ENCODE measurements around the gene MAP3K9. TPM values are rescaled to one million over a fixed set of nuclear protein-coding genes. Genes with fewer than 3 reads are reported as not detected.
"Not testable (repeated sequence)": the region's sequence is repeated elsewhere in the genome, so short reads cannot be mapped to it uniquely, and the experiment has no call there.

MAP3K9 gene
- total RNA-seq (2014; rRNA removed; shearing (Covaris generic)), result 12.6 TPM in 2 replicates

GRCh38 chr14:70809225-70810219, at the start of gene MAP3K9:
Gene MAP3K9, minus strand, starts transcription at chr14:70809513. Its CDS starts 342 bp downstream, at chr14:70809171.
- H3K36me3 ChIP-seq (replicated peaks; ENCODE audit: control insufficient read depth, insufficient read depth, low read length), result no peaks in the 10 kb centered on the region
- H3K27me3 ChIP-seq (ENCODE audit: control insufficient read depth, insufficient read depth, low read length), result no peaks in the 10 kb centered on the region
- peak within 1 kb of the TSS; percentile 83 for H3K4me3 ChIP-seq (ENCODE audit: insufficient read depth, low read depth, low read length)
- peak; percentile 99 for DNase-seq

DNA sequence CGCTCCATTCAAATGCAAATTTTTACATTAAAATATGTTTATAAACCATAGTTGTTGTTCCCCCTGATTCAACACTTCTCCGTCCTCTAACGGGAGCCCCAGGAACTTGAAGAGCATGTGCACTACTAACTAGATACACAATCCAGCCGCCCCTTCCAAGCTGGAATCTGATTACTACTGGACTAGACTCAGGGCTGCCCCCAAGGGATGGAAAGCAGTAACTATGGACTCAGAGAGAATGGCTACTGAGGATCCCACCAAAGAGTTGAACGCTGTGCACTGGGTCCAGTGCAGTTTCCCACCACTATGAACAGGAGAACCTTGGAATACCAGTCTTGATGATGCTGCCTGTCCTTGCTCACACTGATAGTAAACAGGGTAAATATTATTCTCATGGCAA, 49.3 kb upstream of the MAP3K9 start:
- H3K4me3 ChIP-seq (ENCODE audit: insufficient read depth, low read depth, low read length), result no peak overlapping the region
- no peak for DNase-seq
- no peaks in the 10 kb centered on the region for H3K27me3 ChIP-seq (ENCODE audit: control insufficient read depth, insufficient read depth, low read length)
- H3K36me3 ChIP-seq (replicated peaks; ENCODE audit: control insufficient read depth, insufficient read depth, low read length), result no peaks in the 10 kb centered on the region

DNA sequence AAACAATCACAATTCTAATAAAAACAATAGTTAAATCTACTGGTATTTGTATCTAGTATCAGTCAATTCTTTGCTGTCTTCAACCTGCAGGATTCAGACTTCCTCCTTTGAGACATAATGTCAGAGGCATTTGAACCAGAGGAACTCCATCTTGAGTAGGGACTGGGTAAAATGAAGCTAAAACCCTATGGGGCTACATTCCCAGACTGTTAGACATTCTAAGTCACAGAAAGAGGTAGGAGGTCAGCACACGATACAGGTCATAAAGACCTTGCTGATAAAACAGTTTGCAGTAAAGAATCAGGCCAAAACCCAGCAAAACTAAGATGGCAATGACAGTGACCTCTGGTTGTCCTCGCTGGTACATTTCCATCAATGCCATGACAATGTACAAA, 48.2 kb upstream of the MAP3K9 start:
- DNase-seq, result no peak

DNA sequence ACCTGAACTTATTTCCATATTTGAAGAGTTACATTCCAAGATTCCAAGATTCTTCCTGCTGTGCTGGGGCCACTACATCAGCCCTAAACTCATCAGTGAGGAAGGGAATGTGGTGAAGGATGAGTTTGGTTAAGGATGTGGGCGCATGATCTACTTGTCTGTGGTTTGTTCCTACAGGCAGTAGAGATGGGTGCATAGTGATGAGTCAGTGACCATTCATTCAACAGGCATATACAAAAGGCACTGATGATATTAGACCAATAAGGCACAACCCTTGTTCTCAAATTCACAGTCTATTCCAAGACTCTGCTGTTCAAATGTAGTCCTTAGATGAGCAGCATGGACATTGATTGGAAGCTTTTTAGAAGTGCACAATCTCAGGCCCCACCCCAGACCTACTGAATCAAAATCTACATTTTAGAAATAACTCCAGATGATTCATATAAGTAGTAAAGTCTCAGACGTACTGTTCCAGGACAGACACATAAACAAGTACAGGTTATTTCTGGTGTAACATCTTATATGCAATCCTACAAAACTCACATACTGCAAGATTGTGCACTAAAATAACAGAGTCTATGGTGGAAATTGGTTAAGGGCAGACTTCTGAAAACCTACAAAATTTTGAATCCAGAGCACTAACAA, 47.7 kb upstream of the MAP3K9 start:
- no peaks in the 10 kb centered on the region for H3K27me3 ChIP-seq (ENCODE audit: control insufficient read depth, insufficient read depth, low read length)
- DNase-seq, result no peak

More for the DNA sequence above, 48.2 kb upstream of the MAP3K9 start:
- Histone ChIP-seq H3K36me3 (replicated peaks; ENCODE audit: control insufficient read depth, insufficient read depth, low read length) (no peaks in the 10 kb centered on the region), H3K27me3 (ENCODE audit: control insufficient read depth, insufficient read depth, low read length) (no peaks in the 10 kb centered on the region), H3K4me3 (ENCODE audit: insufficient read depth, low read depth, low read length) (no peak overlapping the region)

GRCh38 chr14:70855486-70855885, 46.2 kb upstream of the MAP3K9 start:
- H3K4me3 ChIP-seq (ENCODE audit: insufficient read depth, low read depth, low read length), result no peak overlapping the region
- H3K36me3 ChIP-seq (replicated peaks; ENCODE audit: control insufficient read depth, insufficient read depth, low read length), result no peaks in the 10 kb centered on the region
- no peaks in the 10 kb centered on the region for H3K27me3 ChIP-seq (ENCODE audit: control insufficient read depth, insufficient read depth, low read length)
- no peak for DNase-seq

More for the DNA sequence above, 47.7 kb upstream of the MAP3K9 start:
- Histone ChIP-seq H3K4me3 (ENCODE audit: insufficient read depth, low read depth, low read length) (no peak overlapping the region), H3K36me3 (replicated peaks; ENCODE audit: control insufficient read depth, insufficient read depth, low read length) (no peaks in the 10 kb centered on the region)

GRCh38 chr14:70853658-70854057, 44.3 kb upstream of the MAP3K9 start:
- not testable (repeated sequence) for H3K4me3 ChIP-seq (ENCODE audit: insufficient read depth, low read depth, low read length); H3K36me3 ChIP-seq (replicated peaks; ENCODE audit: control insufficient read depth, insufficient read depth, low read length); DNase-seq; H3K27me3 ChIP-seq (ENCODE audit: control insufficient read depth, insufficient read depth, low read length)

DNA sequence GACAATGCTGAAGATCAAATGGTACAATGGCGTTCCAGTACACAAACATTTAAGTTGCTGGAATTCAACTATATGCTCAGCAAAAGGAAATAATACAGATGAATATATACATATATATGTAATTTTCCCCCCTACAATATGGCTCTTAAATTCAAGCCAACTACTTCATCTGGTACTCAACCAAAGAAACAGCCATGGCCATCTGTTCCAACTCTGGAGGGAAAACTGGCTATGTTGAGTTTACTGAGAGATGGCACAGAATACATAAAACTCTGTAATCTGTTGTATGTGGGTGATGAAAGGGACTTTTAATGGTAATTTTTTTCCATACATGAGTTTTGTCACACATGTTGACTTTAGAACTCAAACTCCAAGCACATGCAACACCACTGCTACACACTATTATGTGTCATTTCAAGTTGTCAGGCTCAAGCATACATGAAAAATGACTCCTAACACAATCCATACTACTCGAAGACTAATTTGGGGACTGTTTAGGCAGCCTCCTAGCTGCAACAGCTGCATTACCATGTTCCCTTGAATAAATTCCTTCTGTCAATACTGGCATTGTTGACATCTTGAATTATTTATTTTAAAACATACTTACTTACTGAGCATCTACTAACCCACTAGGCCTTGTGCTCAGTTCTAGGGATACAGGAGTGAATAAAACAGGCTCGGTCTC, 38.2 kb upstream of the MAP3K9 start:
- no peak for DNase-seq
- H3K36me3 ChIP-seq (replicated peaks; ENCODE audit: control insufficient read depth, insufficient read depth, low read length), result no peaks in the 10 kb centered on the region
- no peak overlapping the region for H3K4me3 ChIP-seq (ENCODE audit: insufficient read depth, low read depth, low read length)
- no peaks in the 10 kb centered on the region for H3K27me3 ChIP-seq (ENCODE audit: control insufficient read depth, insufficient read depth, low read length)

- Histone ChIP-seq H3K27me3 (ENCODE audit: control insufficient read depth, insufficient read depth, low read length) (no peaks in the 10 kb centered on the region), H3K36me3 (replicated peaks; ENCODE audit: control insufficient read depth, insufficient read depth, low read length) (no peaks in the 10 kb centered on the region), H3K4me3 (ENCODE audit: insufficient read depth, low read depth, low read length) (no peak overlapping the region)
- DNase-seq, result no peak
These were observed 36.3 kb upstream of the MAP3K9 start for GRCh38 chr14:70845601-70846000.

DNA sequence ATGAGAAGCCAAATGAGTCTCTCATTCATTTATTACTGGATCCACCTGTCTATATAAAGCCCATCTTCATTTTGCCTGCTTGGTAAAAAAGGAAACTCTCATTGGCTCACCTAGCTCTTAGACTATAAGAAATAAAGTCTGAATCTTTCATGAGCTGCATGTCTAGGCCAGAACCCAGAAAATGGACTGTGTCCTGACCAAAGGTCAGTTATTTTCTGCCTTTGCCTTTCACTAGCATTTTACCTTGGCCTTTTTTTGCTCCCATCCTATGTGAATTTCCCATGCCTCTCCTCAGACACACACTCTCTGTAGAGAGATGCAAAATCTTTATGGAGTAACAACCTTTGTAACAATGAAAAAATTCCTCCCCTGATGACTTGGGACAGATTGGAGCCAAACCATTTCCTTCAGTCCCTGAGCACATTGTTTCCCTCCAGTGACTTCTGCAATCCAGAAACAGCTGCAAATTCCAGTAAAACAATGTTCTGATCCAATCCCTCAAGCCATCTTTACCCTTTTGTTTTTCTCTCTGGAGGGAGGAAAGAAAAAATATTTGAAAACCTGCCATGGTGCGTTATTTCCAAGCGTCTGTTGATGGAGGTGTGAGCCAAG, 33.6 kb upstream of the MAP3K9 start:
- Histone ChIP-seq H3K36me3 (replicated peaks; ENCODE audit: control insufficient read depth, insufficient read depth, low read length) (no peaks in the 10 kb centered on the region), H3K4me3 (ENCODE audit: insufficient read depth, low read depth, low read length) (no peak overlapping the region), H3K27me3 (ENCODE audit: control insufficient read depth, insufficient read depth, low read length) (no peaks in the 10 kb centered on the region)
- DNase-seq, result no peak

DNA sequence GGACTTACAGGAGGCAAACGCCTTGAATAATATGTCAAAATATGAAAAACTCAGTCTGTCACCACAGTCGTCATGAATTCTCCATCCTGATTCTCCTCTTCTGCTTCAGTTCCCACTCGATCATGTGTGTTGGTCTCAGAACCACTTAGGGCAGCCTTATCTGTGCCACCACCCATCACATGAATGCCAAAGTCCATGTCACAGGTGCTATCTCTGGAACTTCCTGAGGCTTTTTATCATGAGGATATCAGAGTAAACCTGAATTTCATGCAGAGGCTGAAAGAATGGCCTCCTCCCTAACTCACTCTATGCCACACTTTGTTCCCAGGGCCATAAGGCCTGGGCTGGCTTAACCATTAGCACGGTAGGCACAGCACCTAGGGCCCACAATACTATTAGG, 28.8 kb upstream of the MAP3K9 start:
- no peak overlapping the region for H3K4me3 ChIP-seq (ENCODE audit: insufficient read depth, low read depth, low read length)
- H3K27me3 ChIP-seq (ENCODE audit: control insufficient read depth, insufficient read depth, low read length), result no peaks in the 10 kb centered on the region
- no peaks in the 10 kb centered on the region for H3K36me3 ChIP-seq (replicated peaks; ENCODE audit: control insufficient read depth, insufficient read depth, low read length)
- no peak for DNase-seq

- DNase-seq, result no peak
- Histone ChIP-seq H3K36me3 (replicated peaks; ENCODE audit: control insufficient read depth, insufficient read depth, low read length) (no peaks in the 10 kb centered on the region), H3K4me3 (ENCODE audit: insufficient read depth, low read depth, low read length) (no peak overlapping the region)
These were observed 27.6 kb upstream of the MAP3K9 start for GRCh38 chr14:70836946-70837345.

DNA sequence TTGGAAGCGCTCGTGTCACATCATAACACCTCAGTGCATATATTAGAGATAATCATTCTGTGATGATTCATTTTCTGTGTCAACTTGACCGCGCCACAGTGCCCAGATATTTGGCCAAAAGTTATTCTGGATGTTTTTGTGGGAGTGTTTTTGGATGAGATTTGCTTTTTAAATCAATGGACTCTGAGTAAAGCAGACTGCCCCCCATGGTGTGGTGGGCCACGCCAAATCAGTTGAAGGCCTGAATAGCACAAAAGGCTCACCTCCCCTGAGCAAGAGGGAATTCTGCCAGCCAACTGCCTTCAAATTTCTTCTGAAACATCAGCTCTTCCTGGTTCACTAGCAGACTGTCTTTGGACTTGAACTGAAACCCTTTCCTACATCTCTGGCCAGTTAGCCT, 24.6 kb upstream of the MAP3K9 start:
- Histone ChIP-seq H3K36me3 (replicated peaks; ENCODE audit: control insufficient read depth, insufficient read depth, low read length) (no peaks in the 10 kb centered on the region), H3K27me3 (ENCODE audit: control insufficient read depth, insufficient read depth, low read length) (no peaks in the 10 kb centered on the region), H3K4me3 (ENCODE audit: insufficient read depth, low read depth, low read length) (no peak overlapping the region)
- no peak for DNase-seq

More at GRCh38 chr14:70836946-70837345, 27.6 kb upstream of the MAP3K9 start:
- H3K27me3 ChIP-seq (ENCODE audit: control insufficient read depth, insufficient read depth, low read length), result no peaks in the 10 kb centered on the region

DNA sequence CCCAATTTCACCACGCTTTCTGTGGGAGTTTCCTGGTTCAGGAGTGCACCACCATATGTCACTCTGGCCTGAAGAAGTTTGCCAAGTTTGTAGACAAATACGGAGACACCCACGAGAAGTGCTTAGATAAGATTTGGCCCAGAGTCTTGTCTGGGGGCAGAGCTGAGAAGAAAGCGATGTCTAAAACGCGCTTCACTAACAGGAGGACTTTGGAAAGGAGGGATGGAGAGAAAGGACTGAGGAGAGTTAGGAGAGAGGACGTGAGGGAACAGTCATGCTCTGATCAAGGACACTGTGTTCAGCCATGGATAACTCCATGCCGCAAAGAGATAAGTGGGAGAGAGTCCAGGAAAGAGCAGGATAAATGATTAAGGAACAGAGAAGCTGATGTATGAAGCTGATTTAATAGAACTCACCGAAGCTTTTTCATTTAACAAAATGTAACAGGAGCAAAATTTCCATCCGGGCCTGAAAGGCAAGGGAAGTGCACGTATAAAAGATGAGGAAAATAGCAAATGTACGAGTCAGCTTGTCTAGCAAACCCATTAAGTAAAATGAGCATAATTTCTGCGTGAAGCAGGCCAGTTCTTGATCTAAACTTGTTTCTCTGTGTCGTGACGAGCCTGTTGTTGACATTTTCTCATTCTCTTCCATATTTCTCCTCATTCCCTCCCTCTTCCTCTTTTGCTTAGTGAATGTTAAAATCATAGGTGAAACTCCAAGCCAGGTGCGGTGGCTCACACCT, 23.4 kb upstream of the MAP3K9 start:
- Histone ChIP-seq H3K36me3 (replicated peaks; ENCODE audit: control insufficient read depth, insufficient read depth, low read length) (no peaks in the 10 kb centered on the region), H3K27me3 (ENCODE audit: control insufficient read depth, insufficient read depth, low read length) (no peaks in the 10 kb centered on the region), H3K4me3 (ENCODE audit: insufficient read depth, low read depth, low read length) (no peak overlapping the region)
- DNase-seq, result no peak

All from H7 (cell line).